AG04449 (cell line): Measurements from ENCODE around the gene NUDT12.

ENCODE experiments used
- CTCF ChIA-PET: fragments of 350-600 bp; formaldehyde crosslinking; extraction: SDS; loops from one replicate; lab custom pipeline; 2021; ENCODE audit warnings: antibody characterized with exemption; lab: Yijun Ruan, JAX
- POLR2A ChIA-PET: fragments of 400-600, 350-600 bp; formaldehyde crosslinking; extraction: SDS; loops from one replicate; lab custom pipeline; 2020; ENCODE audit warnings: antibody characterized with exemption, inconsistent platforms; lab: Yijun Ruan, JAX
- DNase-seq: peaks from one replicate; pipeline ENCODE4 v3.0.0-alpha.2; 2010; ENCODE audit warnings: low read depth, low spot score
- H3K4me3 ChIP-seq: 2 replicates; pipeline ENCODE4 v1.5.1; 2011; ENCODE audit warnings: low read depth, mild to moderate bottlenecking, control low read depth, low read length
- TF ChIP-seq, protein P1 (sequence below): IDR thresholded peaks from one replicate; pipeline ENCODE4 v1.5.1; 2011; ENCODE audit warnings: mild to moderate bottlenecking, moderate library complexity, low read length, control low read depth, inconsistent platforms; ENCODE audit not compliant: insufficient read depth; ENCODE audit errors: missing control alignments

NUDT12 gene

DNA sequence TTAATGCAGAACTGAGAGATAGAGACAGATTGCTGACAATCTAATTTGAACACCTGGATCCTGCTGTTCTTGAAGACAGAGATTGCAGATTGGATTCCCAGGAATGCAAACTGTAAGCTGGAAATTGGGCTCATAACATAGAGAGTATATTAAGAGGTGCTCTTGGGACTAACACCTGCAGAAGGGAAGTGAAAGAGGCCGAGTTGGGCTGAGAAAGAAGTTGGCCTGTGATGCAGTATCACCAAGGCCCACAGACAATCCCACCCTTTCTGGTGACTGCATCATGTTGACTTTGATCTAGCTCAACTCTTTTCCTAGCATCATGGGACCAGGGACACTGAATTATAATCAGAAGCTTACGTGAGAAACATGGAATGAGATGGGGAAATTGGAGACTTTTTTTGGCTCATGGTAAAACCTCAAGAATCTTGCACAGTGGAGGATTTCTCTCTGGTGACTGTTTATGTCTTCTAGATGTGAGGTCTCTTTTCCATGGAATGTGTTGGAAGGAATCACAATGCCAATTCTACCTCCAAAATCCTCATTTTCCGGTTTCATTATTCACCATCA is 36.5 kb upstream of the NUDT12 start:
- ChIA-PET CTCF (interaction anchor here (1.0 kb wide), 2 partner anchors 13 to 580 kb away, joined by 3 read pairs; no protein-coding TSS in a partner anchor), POLR2A (no interaction called here)
- DNase-seq, result no peak
- TF ChIP-seq, protein P1, sequence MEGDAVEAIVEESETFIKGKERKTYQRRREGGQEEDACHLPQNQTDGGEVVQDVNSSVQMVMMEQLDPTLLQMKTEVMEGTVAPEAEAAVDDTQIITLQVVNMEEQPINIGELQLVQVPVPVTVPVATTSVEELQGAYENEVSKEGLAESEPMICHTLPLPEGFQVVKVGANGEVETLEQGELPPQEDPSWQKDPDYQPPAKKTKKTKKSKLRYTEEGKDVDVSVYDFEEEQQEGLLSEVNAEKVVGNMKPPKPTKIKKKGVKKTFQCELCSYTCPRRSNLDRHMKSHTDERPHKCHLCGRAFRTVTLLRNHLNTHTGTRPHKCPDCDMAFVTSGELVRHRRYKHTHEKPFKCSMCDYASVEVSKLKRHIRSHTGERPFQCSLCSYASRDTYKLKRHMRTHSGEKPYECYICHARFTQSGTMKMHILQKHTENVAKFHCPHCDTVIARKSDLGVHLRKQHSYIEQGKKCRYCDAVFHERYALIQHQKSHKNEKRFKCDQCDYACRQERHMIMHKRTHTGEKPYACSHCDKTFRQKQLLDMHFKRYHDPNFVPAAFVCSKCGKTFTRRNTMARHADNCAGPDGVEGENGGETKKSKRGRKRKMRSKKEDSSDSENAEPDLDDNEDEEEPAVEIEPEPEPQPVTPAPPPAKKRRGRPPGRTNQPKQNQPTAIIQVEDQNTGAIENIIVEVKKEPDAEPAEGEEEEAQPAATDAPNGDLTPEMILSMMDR, result no peak
- no peak overlapping the region for H3K4me3 ChIP-seq

DNA sequence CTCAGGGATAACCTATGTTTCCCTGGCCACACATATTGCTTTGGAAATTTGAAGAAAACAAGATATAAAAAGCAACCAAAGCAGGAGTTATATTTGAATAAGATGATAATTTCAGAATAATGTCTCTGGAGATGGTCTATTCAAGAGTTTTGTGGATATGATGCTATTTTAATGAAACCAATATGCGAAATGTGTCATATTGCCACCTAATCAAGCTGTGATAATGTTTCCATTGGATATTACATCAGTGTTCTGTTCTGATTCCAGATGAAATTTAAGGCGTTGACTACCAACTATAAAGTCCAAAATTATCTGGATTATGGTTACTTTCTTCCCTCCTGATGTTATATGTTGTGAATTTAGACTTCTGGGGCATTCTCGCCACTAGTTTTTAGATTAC is 27.6 kb upstream of the NUDT12 start:
- DNase-seq, result no peak
- CTCF ChIA-PET, result interaction anchor here (4.2 kb wide), 1 partner anchor 824 kb away, joined by 21 read pairs; no protein-coding TSS in a partner anchor
- POLR2A ChIA-PET, result no interaction called here
- H3K4me3 ChIP-seq, result no peak overlapping the region
- TF ChIP-seq, protein P1, result no peak

DNA sequence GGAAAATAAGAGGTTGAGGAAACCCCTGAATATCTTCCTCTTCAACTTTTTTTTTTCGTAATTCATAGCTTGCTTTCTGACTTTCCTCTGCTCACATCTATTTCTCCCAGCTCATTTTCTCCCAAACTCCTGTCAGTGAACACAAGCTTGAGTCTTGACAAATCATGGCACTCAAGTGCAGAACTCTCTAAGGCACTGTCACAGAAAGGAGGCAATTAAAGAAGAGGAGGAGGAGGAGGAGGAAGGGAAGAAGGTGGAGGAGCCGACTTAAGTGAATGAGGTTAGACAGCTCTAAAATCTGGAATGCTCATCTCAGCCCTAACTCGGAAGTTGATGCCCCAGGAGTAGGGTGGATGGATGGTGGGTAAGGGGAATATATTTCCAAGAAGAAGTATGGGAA is 27.2 kb upstream of the NUDT12 start:
- TF ChIP-seq, protein P1, result no peak
- CTCF ChIA-PET, result interaction anchor here (4.2 to 10.2 kb wide), 2 partner anchors 589 to 824 kb away, joined by 21 to 176 read pairs; no protein-coding TSS in a partner anchor
- H3K4me3 ChIP-seq, result no peak overlapping the region
- no peak for DNase-seq
- POLR2A ChIA-PET, result no interaction called here

DNA sequence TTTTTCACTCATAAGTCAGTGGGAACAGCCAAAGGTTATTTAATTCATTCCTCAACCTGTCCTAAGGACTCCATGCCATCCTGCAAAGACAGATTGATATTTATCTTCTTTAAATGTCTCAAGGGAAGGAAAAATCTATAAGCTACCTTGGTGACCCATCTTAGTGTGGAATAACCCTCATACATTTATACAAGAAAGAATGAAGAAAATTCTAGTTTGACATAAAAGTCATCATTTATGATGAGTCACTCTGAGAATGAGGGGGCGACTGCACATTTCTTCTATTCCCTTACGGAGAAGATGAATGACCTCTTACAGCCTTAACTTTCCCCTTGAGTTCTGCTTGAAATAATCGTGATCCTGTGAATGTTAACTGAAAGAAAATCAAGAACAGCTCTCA is 26.8 kb upstream of the NUDT12 start:
- CTCF ChIA-PET, result interaction anchor here (4.2 to 10.2 kb wide), 2 partner anchors 589 to 825 kb away, joined by 21 to 176 read pairs; no protein-coding TSS in a partner anchor
- no peak overlapping the region for H3K4me3 ChIP-seq
- DNase-seq, result no peak
- TF ChIP-seq, protein P1, result no peak
- POLR2A ChIA-PET, result no interaction called here

DNA sequence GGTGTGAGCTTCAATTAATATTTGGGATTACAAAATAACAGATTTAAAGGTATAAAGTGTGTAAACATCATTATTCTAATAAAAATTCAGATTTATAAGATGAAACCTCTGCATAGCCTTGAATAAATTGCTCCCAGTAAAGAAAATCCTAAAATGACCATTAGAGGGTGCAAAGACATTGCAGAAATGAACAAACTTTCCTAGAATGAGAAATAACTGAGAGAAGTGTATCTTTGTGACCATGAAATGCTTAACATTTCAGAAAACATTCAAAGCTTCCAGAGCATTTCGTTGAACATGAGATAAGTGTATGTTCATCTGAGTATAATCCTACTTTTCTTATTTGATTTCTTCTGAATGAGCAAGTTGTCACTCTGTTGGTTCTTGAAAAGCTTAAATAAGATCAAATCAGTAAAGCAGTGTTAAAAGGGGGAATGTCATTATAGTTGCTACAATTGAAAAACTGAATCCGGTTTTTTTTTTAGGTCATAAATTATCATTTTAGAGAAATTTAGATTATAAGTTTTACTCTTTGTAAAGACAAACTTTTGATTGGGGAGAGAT is 24.7 kb upstream of the NUDT12 start:
- no peak for DNase-seq

DNA sequence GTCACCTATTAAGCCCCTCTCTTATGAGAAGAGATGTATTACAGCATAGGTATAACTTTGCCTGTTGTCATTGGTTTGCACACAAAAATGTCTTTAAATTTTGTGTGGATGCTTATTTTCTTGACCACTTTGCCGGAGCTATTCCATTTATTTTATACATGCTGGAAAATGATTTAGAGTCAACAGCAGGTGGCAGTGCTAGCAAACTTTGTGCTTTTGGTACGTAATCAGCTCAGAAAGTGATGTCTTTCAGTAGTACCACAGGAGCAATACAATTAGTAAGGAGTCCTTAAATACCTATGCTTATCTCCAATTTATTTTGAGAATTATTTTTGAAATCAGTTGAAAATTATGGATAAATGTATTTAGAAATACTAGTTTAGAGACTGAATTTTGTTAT is 19.8 kb upstream of the NUDT12 start:
- ChIA-PET CTCF (interaction anchor here (0.7 to 10.2 kb wide), 16 partner anchors 8 to 1436 kb away, joined by 3 to 176 read pairs (median 3); no protein-coding TSS in a partner anchor), POLR2A (no interaction called here)
- DNase-seq, result no peak
- TF ChIP-seq, protein P1, result peak; percentile 36
- H3K4me3 ChIP-seq, result no peak overlapping the region

More for the DNA sequence above, 24.7 kb upstream of the NUDT12 start:
- ChIA-PET CTCF (interaction anchor here (0.7 to 10.2 kb wide), 20 partner anchors 8 to 832 kb away, joined by 3 to 176 read pairs (median 3); no protein-coding TSS in a partner anchor), POLR2A (no interaction called here)
- TF ChIP-seq, protein P1, result no peak
- no peak overlapping the region for H3K4me3 ChIP-seq
